Effector CD8-positive, alpha-beta T cell (primary cell): ENCODE data around the gene PCDH7.

Experiments used
- DNase-seq: peaks from one replicate; lab custom pipeline; 2025; lab: John Stamatoyannopoulos, UW
- total RNA-seq, 4 experiments: gene quantifications; one replicate each; lab custom pipeline; 2026; lab: John Stamatoyannopoulos, UW

PCDH7 gene
- 0 to 2.7 (median 0.31) reads per million in 4 experiments for total RNA-seq

DNA sequence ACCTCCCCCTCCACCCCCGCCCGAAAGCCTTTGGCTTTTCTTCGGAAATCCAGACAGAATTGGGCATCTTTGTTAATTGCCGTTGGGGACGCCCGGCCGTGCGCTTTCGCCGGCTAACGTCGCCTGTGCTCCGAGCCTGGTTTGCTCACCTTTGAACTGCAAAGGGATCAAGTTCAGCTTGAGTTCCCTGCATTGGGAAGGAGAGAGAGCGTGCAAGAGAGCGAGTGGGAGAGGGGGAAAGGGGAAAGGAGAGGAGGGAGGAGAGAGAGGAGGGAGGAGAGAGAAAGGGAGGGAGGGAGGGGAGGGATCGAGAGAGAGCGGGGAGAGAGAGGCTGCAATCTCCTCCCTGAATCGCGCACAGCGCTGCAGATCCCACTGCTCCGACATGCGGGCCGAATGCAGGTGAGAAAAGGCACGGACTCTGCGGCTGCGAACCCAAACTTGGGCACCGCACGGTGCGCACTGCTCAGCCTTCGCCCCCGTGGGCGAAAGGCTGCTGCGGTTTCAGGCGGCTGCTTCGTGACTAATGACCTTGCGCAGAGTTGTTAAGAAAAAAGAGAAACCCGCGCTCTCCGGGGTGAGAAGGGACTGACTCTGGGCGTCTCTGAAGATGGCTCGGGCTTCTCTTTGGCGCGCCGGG, at the start of gene PCDH7:
Gene PCDH7 (plus strand): TSS at position 349 of the 640 bp plus-strand sequence. CDS start 1,054 bp downstream, outside the sequence.
- no peak for DNase-seq

DNA sequence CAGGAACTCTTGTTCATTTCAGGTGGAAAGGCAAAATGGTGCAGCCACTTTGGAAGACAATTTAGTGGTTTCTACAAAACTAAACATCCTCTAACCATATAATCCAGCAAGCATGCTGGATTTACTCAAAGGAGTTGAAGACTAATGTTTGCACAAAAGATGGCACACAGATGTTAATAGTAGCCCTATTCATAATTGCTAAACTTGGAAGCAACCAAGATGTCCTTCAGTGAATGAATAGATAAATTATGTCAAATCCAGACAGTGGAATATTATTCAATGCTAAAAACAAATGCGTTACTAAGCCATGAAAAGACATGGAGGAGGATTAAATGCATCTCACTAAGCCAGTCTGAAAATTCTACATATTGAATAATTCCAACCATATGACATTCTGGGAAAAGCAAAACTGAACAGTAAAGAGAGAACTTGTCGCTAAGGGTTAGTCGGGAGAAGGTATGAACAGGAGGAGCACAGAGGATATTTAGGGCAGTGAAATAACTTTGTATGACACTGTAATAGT, 48.2 kb upstream of the PCDH7 start:
- no peak for DNase-seq

- DNase-seq: no peak
Measured at GRCh38 chr4:30696191-30696590, 24.0 kb upstream of the PCDH7 start.

DNA sequence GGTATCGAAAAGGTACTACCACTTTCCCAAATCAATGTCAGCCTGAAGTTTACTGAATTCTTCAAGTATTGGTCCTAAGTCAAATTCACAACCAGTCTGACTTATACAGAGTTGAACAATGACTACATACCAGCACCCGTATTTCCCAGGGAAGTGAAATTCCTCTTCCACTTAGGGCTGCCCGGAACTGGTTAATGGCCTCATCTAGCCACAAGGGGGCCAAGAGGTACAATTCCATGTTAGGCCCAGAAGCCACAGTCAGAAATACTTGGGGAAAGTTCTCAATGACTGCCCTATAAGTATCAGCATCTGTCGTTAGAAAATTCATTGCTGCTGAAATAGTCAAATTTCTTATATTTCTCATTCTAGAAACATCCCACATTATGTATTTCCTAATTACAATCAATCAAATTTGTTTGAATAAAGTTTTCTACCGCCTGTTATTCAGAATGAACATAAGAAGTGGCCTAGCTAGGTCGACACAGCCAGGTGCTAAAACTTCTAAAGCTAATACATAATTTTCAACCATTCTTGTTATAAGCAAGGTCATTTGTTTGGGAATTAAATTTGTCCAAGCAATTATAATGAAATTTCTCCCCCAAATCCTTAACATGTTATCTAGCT, 5.6 kb upstream of the PCDH7 start:
- no peak for DNase-seq

DNA sequence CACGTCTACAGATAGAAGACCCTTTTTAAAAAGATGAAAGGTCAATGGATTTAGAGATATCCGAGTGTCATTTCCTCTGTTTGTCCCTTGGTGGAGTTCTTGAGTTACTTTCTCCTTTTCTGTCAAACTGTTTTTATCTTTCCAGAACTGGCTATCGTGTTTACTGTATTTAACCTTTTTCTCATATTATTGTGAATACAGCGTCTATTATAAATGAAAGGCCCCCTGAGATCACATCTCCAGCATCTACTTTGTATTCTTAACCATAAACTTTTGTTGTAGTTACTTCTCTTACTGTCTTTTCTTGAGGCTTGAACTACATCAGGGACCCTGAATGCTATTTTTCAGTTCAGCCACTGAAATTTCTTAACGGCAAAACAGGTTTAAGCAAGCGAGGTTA, 4.0 kb upstream of the PCDH7 start:
- DNase-seq: no peak

DNA sequence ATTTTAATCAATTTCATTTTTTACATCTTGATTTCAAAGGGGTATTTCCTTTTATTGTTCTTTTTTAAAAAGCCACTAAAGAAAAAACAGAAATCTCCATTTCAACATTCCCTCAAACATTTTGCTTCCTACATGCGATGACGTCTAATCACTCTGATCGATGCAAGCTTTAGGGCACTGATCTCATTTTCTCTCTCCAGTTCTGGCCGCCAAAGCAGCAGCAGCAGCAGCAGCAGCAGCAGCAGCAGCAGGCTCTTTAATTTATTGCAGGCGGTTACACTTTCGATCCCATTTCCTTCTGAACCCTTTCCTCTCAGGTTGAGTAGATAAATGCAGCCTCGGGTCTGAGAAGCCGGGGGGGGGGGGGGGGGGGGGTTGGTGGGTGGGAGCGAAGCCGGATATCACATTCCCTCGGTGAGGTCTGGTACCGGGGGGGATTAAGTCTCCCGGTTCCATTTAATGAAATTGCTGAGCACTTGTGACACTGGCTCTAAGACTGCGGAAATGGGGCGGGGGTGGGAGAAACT, 3.4 kb upstream of the PCDH7 start:
- DNase-seq: no peak

DNA sequence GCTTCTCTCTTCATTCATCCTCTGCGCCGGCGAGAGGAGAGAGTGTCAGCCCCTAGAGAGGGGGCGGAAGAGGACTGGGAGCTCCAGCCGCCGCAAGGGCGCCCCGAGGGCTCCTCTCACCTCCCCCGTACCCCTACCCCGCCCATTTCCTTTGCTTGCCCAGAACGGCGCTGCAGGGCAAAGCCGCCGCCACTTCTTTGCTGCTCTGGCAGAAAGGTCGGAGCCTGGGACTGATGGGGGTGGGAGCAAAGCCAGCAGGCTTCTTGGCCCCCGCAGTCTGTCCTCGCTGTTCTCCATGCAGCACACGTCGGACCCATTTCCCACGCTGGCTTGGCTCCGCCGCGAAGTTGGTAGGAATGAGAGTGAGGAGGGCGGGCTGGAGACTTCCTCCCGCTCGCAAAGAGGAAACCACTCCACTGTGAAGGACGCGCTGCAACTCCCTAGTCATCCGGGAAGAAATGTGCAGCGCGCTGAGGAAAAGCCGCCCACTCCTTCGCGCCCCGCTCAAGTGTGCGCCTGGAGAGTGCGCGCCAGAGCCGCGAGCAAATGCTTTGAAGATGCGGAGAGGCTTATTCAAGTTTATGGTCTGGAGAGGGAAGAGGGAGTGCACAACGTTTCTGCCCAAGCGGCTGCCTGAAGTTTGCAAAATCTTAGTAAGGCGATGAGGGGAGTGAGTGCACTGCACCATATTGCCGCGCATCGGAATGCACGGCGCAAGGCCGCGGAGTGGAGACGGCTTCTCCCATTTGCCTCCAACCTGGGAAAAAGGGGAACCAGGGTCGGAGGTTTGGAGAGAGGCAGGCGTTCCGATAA, 2.8 kb upstream of the PCDH7 start:
- no peak for DNase-seq

- DNase-seq: no peak
Measured at GRCh38 chr4:30718021-30718542, 2.1 kb upstream of the PCDH7 start.

- DNase-seq: no peak
Measured at GRCh38 chr4:30718641-30719453, 1.3 kb upstream of the PCDH7 start.

DNA sequence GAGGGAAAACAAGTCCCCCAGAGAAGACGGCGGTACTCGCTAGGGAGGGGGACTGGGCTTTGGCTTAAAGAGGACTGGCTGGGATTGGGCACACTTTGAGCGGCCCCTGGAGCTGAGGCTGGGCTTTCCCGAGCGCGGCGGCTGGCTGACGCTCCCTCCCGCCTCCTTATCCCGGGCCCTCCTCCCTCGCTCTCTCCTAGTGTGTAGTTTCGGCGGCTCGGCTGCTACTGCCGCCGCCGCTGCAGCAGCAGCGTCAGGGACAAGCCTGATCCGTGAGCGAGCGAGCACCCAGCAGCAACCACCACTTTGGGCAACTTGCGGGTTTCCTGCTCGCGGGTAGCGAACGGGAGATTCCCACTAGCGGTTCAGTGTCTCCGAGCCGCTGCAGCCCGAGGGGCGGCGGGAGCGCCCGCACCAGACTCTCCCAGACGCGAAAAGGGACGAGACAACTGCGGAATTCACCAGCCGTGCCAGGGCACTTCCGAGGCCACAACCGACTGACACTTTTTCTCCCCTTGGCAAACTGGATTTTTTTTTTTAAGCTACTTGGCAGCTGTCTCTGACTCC, 632 bp upstream of the PCDH7 start:
- no peak for DNase-seq

DNA sequence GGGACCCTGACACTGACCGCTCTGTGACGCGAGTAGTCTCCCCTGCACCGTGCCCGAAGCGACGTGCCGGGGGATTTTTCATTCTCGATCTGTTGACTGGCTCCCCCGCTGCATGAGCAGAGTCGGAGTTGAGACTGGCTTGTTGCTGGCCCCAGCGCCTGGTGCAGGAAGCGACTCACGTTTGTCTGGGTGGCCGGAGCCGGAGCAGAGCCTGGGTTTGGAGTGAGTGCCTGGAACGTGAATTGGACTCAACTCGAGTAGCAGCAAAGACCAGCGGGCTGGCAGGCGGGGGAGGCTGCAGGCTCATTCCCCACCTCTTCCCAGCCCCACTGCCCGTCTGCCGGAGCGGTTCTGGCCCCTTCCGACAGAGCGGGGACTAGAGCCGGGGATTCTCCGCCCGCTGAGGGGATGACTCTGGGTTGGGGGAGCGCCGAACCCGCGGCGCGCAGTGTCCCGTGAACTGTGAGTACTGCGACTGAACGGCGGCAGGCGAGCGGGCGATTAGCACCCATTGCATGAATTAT, 554 bp downstream of the PCDH7 start:
- no peak for DNase-seq

DNA sequence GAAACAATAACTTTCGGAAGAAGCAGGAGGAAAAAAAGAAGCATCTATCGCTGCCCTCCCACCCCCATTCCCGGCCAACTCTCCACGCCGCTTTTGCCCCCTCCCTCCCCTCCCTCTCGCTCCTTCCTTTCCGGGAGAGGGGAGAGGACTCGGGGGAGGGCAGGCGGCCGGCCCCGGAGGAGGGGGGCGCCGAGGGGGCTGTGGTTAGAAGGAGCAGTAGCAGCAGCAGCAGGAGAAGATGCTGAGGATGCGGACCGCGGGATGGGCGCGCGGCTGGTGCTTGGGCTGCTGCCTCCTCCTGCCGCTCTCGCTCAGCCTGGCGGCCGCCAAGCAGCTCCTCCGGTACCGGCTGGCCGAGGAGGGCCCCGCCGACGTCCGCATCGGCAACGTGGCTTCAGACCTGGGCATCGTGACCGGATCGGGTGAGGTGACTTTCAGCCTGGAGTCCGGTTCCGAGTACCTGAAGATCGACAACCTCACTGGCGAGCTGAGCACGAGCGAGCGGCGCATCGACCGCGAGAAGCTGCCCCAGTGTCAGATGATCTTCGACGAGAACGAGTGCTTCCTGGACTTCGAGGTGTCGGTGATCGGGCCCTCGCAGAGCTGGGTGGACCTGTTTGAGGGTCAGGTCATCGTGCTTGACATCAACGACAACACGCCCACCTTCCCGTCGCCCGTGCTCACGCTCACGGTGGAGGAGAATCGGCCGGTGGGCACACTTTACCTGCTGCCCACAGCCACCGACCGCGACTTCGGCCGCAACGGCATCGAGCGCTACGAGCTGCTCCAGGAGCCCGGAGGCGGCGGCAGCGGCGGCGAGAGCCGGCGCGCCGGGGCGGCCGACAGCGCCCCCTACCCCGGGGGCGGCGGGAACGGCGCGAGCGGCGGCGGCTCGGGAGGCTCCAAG, 1.3 kb downstream of the PCDH7 start:
- DNase-seq: no peak

- DNase-seq: no peak
Measured at GRCh38 chr4:30722092-30722358, 1.9 kb downstream of the PCDH7 start.

GRCh38 chr4:30722359-30723200, 2.4 kb downstream of the PCDH7 start:
- no peak for DNase-seq

GRCh38 chr4:30723201-30723955, 3.2 kb downstream of the PCDH7 start:
- no peak for DNase-seq

- no peak for DNase-seq
Measured at GRCh38 chr4:30724247-30724646, 4.1 kb downstream of the PCDH7 start.

GRCh38 chr4:30725562-30725961, 5.4 kb downstream of the PCDH7 start:
- DNase-seq: no peak

- DNase-seq: no peak
Measured at GRCh38 chr4:30726090-30726675, 6.0 kb downstream of the PCDH7 start.
